Measurements from ENCODE around the gene CCSER1. TPM values are rescaled to one million over a fixed set of nuclear protein-coding genes. Genes with fewer than 3 reads are reported as not detected.
"Not testable (repeated sequence)": the region's sequence is repeated elsewhere in the genome, so short reads cannot be mapped to it uniquely, and the experiment has no call there.

Gene CCSER1
- total RNA-seq, 4 donors from 2014 or later, result 3.6 to 7.0 (median 5.5) TPM

DNA sequence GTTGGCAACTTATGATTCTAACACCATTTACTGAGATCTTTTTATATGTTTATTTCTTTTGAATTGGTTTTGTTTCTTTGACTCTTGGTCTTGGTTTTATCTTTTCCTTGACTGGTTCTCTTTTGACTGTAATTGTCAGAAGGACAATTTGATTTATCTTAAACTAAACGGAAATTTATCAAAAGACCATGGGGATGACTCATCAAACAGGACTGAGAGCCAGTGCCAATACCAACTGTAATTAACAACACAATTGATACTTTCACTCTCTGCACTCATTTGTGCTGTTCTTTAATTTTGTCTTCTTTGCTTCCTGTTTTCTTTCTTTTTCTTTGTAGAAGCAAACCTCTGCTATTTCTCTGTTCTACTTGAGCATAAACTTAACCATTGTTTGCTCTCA, 776.8 kb downstream of the CCSER1 start:
- Histone ChIP-seq H3K36me3 (no peaks in the 10 kb centered on the region), H3K27ac (replicated peaks in 1 of 4) (no peak overlapping the region), H3K27me3 (no peaks in the 10 kb centered on the region), H3K9me3 (peaks cover 0 to 13% (median 0%) of the 10 kb centered on the region in 4 donors), H3K4me1 (no peaks in the 10 kb centered on the region), H3K4me3 (no peak overlapping the region)
- intact Hi-C loops (cut with DNase I), result no loop called here
- DNase-seq (ENCODE audit: extremely low spot score), result no peak
- no peak for TF ChIP-seq EP300 (IDR thresholded peaks at IDR 0.05)
- no peak for TF ChIP-seq POLR2A (IDR thresholded peaks at IDR 0.05; ENCODE audit: low read depth)
- no peak for TF ChIP-seq POLR2AphosphoS5 (IDR thresholded peaks at IDR 0.05)
- TF ChIP-seq, protein P1, sequence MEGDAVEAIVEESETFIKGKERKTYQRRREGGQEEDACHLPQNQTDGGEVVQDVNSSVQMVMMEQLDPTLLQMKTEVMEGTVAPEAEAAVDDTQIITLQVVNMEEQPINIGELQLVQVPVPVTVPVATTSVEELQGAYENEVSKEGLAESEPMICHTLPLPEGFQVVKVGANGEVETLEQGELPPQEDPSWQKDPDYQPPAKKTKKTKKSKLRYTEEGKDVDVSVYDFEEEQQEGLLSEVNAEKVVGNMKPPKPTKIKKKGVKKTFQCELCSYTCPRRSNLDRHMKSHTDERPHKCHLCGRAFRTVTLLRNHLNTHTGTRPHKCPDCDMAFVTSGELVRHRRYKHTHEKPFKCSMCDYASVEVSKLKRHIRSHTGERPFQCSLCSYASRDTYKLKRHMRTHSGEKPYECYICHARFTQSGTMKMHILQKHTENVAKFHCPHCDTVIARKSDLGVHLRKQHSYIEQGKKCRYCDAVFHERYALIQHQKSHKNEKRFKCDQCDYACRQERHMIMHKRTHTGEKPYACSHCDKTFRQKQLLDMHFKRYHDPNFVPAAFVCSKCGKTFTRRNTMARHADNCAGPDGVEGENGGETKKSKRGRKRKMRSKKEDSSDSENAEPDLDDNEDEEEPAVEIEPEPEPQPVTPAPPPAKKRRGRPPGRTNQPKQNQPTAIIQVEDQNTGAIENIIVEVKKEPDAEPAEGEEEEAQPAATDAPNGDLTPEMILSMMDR (IDR thresholded peaks at IDR 0.05), result no peak
- WGBS, result 48% methylated on average over 1 of the region's 1 CpG

DNA sequence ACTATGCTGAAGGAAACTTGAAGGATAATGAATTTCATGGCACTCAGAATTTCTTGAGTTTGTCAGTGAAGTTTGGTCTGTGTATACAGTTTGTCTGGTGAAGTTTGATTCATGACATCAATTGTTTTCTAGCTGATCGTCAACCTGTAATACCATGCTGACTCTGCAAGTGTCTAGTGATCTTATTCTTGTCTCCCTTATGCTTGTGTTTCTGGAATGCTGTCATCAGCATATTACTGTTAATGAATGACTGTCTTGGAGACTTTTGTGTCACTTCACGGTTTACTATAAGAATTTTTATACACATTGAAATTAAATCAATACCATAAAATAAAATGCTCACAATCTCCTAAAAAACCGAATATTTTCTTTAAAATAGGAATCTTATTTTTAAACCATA, 779.0 kb downstream of the CCSER1 start:
- whole genome bisulfite sequencing, result 70% methylated on average over 3 of the region's 3 CpGs
- Histone ChIP-seq H3K27me3 (no peaks in the 10 kb centered on the region), H3K36me3 (no peaks in the 10 kb centered on the region), H3K27ac (replicated peaks in 1 of 4) (no peak overlapping the region), H3K4me1 (no peaks in the 10 kb centered on the region), H3K4me3 (no peak overlapping the region), H3K9me3 (peaks cover 0 to 13% (median 0%) of the 10 kb centered on the region in 4 donors)
- TF ChIP-seq POLR2AphosphoS5 (IDR thresholded peaks at IDR 0.05), result no peak
- no peak for TF ChIP-seq EP300 (IDR thresholded peaks at IDR 0.05)
- TF ChIP-seq, protein P1 (IDR thresholded peaks at IDR 0.05), result no peak
- no peak for TF ChIP-seq POLR2A (IDR thresholded peaks at IDR 0.05; ENCODE audit: low read depth)
- DNase-seq (ENCODE audit: extremely low spot score), result no peak
- intact Hi-C loops (cut with DNase I), result no loop called here

DNA sequence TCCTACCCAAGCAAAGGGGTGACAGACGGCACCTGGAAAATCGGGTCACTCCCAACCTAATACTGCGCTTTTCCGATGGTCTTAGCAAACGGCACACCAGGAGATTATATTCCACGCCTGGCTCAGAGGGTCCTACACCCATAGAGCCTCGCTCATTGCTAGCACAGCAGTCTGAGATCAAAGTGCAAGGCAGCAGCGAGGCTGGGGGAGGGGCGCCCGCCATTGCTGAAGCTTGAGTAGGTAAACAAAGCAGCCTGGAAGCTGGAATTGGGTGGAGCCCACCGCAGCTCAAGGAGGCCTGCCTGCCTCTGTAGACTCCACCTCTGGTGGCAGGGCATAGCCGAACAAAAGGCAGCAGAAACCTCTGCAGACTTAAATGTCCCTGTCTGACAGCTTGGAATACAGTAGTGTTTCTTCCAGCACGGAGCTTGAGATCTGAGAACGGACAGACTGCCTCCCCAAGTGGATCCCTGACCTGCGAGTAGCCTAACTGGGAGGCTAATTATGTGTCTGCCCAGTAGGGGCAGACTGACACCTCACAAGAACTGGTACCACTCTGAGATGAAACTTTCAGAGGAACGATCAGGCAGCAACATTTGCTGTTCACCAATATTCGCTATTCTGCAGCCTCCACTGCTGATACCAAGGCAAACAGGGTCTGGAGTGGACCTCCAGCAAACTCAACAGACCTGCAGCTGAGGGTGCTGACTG, 784.7 kb downstream of the CCSER1 start:
- DNase-seq (ENCODE audit: extremely low spot score); H3K9me3 ChIP-seq; H3K36me3 ChIP-seq; intact Hi-C loops (cut with DNase I); H3K27me3 ChIP-seq; H3K4me1 ChIP-seq; H3K27ac ChIP-seq (replicated peaks in 1 of 4); H3K4me3 ChIP-seq: not testable (repeated sequence)
- WGBS, result 91% methylated on average over 13 of the region's 17 CpGs

DNA sequence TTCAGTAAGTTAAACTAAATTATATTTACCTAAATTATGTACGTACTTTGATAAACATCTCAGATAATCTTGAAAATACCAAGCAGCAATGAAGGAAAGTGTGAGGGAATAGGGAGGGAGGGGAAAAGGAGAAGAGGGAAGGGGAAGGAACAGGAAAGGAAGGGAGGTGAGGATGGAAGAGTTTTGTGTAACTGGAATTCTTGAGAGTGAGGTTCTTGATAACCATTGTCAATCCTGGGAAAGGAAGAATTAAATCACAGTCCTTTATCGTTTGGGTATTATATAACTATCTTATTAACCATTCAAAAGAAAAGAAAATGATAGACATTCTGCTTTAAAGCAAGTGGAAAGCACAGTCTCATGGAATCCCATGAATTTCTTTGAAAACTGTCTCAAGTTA, 795.0 kb downstream of the CCSER1 start:
- TF ChIP-seq EP300 (IDR thresholded peaks at IDR 0.05) (no peak), POLR2A (IDR thresholded peaks at IDR 0.05; ENCODE audit: low read depth) (no peak), POLR2AphosphoS5 (IDR thresholded peaks at IDR 0.05) (no peak)
- TF ChIP-seq, protein P1 (IDR thresholded peaks at IDR 0.05), result no peak
- Histone ChIP-seq H3K4me1 (no peaks in the 10 kb centered on the region), H3K4me3 (no peak overlapping the region), H3K36me3 (no peaks in the 10 kb centered on the region), H3K27me3 (no peaks in the 10 kb centered on the region), H3K9me3 (no peaks in the 10 kb centered on the region), H3K27ac (replicated peaks in 1 of 4) (no peak overlapping the region)
- intact Hi-C loops (cut with DNase I), result no loop called here
- DNase-seq (ENCODE audit: extremely low spot score), result no peak
- 83% methylated on average over 2 of the region's 2 CpGs for WGBS

DNA sequence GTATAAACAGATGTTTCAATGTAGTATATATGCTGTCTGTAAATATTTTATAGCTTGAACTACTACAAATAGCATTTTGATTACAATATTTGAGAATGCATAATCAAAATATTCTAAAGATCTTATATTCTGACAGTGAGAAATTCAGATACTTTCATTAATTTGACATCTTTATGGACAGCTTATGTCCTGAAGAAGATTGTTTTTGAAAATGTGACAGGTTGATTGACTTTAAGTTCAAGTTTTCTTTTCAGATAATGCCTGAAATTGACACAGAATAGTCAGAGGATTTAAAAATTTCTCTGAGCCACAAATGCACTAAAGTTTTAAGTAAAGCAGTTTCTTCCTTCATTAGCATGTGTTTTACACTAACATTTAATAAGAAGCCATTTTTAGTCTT, 799.8 kb downstream of the CCSER1 start:
- Histone ChIP-seq H3K4me3 (no peak overlapping the region), H3K27me3 (no peaks in the 10 kb centered on the region), H3K4me1 (no peaks in the 10 kb centered on the region), H3K9me3 (no peaks in the 10 kb centered on the region), H3K27ac (replicated peaks in 1 of 4) (no peak overlapping the region), H3K36me3 (no peaks in the 10 kb centered on the region)
- intact Hi-C loops (cut with DNase I), result no loop called here
- TF ChIP-seq POLR2AphosphoS5 (IDR thresholded peaks at IDR 0.05), result no peak
- no peak for TF ChIP-seq POLR2A (IDR thresholded peaks at IDR 0.05; ENCODE audit: low read depth)
- no peak for TF ChIP-seq EP300 (IDR thresholded peaks at IDR 0.05)
- TF ChIP-seq, protein P1 (IDR thresholded peaks at IDR 0.05), result no peak
- no peak for DNase-seq (ENCODE audit: extremely low spot score)

Measured in esophagus muscularis mucosa (tissue), 4 donors.